Medulla oblongata (tissue), 1 donor: Measurements from ENCODE around the gene LRP10.

ENCODE experiments used
- DNase-seq: peaks from one replicate; pipeline ENCODE4 v3.0.0-alpha.2; 2015; ENCODE audit errors: extremely low spot score

Gene LRP10

DNA sequence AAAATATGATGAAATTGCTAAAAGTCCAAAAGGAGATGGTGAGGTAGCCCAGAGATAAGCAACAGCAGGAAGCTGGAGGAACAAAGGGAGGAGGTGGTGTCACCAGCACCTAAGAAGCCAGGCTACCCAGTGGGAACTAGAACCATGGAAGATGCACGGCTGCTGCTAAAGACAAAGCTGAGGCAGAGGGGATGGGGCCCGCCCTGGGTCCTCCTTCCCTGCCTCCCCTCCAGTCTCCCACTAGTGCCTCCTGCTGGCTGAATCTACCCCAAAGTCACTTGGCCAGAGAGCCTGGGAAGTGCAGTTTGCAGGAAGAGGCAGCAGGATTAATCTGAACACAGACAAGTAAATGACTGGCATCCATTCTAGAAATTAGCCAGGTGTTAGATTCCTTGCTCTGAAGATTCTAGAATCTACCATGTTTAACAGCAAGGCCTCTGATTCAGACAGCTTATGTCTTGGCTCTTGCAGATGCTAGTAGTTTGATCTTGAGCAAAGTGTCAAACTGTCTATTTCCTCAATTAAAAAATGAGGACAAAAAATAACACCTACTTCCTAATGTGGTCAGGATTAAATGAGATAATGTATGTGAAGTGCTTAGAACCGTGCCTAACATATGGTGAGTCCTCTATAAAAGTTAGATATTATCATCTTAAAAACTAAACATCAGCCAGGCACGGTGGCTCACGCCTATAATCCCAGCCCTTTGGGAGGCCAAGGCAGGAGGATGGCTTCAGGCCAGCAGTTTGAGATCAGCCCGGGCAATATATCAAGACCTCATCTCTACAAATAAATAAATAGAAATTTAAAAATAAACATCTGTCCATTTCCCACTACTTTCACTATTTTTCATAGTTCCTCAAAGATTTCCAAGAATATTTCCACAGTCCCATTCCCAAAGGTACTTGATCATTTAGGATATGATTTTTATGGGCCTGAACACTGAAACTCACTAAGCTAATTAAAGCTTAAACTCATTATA, 5.8 kb upstream of the LRP10 start:
- DNase-seq, result no peak

DNA sequence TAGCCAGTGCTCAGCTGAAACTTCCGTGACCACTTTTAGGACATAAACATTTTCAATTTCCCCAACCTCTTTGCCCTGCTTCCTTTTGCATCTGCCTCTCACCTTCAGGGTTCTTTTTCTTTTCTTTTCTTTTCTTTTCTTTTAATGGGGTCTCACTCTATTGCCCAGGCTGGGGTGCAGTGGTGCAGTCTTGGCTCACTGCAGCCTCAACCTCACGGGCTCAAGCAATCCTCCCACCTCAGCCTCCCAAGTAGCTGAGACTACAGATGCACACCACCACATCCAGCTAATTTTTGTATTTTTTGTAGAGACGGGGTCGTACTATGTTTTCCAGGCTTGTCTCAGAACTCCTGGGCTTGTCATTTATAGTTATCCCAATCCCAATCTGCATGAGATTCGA, 4.7 kb upstream of the LRP10 start:
- no peak for DNase-seq

- no peak for DNase-seq
Measured at GRCh38 chr14:22870811-22871223, 723 bp upstream of the LRP10 start.

DNA sequence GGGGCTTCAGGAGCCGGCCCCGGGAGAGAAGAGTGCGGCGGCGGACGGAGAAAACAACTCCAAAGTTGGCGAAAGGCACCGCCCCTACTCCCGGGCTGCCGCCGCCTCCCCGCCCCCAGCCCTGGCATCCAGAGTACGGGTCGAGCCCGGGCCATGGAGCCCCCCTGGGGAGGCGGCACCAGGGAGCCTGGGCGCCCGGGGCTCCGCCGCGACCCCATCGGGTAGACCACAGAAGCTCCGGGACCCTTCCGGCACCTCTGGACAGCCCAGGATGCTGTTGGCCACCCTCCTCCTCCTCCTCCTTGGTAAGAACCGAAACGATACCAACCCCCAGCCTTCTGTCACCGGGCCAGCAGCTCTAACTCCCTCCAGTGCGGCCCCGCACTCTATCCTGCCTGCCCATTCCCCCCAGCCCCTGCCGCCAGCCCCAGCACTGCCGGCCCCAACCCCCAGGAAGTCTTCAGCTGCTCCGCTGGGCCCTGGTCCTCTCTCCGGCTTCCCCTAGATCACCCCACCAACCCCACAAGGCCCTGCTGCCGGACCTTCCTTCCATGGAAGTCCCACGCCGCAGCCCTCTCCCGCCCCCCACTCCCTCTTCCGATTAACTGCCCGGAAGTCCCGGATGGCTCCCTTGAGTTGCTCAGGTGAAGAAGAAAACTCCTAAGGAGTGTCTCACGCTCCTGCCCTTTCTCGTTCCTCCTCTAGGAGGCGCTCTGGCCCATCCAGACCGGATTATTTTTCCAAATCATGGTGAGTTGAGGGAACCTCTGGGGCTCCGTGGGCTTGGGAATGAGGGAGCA, 693 bp downstream of the LRP10 start:
- DNase-seq, result peak; percentile 91

DNA sequence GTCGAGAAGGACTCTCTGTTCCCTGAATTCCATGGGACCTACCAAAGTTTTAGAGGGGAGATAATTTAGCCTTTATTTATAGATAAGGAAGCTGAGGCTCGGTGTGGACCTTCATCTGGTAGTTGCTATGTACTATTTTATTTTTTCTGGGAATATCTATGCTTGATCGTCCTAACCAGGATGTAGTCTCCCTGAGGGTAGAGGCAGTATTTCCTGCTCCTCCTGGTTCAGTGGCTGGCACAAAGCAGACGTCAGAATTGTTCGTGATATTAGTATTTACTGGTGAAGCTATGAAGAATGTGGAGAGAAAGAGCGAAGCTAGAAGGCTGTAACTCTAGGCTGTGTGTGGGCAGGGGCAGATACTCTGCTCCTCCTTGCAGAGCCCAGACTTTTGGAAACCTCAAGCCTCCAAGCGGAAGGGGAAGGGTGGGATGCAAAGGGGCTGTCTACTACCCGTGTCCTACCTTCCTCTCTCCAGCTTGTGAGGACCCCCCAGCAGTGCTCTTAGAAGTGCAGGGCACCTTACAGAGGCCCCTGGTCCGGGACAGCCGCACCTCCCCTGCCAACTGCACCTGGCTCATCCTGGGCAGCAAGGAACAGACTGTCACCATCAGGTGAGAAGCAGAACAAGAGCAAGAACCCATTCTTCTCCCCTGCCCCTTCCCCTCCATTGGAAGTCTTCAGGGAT, 1.4 kb downstream of the LRP10 start:
- no peak for DNase-seq

GRCh38 chr14:22875003-22875747, 3.6 kb downstream of the LRP10 start:
- no peak for DNase-seq

- DNase-seq, result no peak
Measured at GRCh38 chr14:22875748-22876319, 4.3 kb downstream of the LRP10 start.

DNA sequence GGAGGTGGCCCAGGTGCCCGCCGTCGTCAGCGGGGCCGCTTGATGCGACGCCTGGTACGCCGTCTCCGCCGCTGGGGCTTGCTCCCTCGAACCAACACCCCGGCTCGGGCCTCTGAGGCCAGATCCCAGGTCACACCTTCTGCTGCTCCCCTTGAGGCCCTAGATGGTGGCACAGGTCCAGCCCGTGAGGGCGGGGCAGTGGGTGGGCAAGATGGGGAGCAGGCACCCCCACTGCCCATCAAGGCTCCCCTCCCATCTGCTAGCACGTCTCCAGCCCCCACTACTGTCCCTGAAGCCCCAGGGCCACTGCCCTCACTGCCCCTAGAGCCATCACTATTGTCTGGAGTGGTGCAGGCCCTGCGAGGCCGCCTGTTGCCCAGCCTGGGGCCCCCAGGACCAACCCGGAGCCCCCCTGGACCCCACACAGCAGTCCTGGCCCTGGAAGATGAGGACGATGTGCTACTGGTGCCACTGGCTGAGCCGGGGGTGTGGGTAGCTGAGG, 5.5 kb downstream of the LRP10 start:
- no peak for DNase-seq

GRCh38 chr14:22878271-22879246, 7.0 kb downstream of the LRP10 start:
- no peak for DNase-seq

GRCh38 chr14:22882064-22882463, 10.5 kb downstream of the LRP10 start:
- DNase-seq, result no peak

DNA sequence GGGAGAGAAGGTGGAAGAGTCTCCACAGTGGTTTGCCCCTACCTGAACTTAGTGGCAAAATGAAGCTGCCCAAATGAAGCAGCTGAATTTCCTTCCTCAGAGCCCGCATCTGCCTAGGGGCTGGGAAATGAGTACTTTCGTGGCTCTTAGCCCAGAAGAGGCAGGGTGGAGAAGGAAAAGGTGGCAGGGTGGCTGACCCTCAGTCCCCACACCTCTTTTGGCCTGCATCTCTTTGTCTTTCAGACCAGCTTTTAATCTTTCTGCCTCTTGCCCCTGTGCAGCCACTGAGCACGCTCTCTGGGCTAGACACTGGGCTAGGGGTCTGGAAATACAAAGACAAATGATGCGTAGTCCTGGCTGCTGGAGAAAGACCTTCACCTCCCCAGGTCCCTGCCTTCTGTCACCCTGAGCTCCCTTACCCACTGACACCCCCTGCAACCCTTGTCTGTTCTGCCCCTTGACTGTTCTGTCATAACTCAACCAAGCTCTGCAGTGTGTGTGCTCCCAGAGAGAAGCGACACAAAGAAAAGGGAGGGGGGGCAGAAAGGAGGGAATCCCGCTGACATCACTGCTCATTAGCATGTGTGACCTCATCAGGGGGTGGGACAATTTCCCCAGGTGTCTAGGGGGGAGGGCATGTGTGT, 11.1 kb downstream of the LRP10 start:
- DNase-seq, result peak; percentile 51

DNA sequence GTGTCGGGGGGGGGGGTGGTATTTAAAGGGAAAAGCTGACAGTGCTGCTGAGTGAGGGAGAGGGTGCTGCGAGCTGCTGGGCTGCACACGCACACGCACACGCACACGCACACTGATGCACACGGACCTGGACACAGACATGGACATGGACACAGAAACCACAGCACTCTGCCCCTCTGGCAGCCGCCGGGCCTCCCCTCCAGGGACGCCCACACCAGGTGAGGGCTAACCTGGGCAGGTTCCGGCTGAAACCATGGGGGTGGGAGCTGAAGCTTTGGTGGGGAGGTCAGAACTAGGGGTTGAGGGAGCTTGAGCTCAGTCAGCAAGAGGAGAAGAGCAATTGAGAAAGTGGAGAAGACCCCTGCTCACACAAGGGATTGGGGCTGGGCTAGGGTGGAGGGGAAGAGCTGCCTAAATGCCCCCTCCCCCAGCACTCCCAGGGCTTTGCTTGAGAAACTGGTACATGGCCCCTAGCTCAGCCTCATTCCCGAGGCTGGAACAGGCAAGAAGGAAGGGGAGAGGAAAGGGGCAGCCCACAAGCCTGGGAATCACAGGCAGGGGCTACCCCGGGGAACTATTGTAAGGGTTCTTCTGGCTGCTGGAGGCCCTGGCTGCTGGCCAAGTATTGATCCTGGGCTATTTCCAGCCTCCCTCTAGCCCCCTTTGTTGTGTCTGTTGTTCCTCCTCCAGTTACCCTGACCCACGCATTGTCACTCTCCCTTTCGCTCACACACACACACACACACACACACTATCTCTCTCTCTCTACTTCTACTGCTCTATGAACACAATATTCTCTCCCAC, 11.8 kb downstream of the LRP10 start, which contains the start of gene REM2:
TSS of gene REM2 (plus strand) at position 50 of the 804 bp plus-strand sequence. CDS start at position 116, 66 bp downstream.
- DNase-seq, result no peak

GRCh38 chr14:22884076-22884737, 12.7 kb downstream of the LRP10 start:
- no peak for DNase-seq

DNA sequence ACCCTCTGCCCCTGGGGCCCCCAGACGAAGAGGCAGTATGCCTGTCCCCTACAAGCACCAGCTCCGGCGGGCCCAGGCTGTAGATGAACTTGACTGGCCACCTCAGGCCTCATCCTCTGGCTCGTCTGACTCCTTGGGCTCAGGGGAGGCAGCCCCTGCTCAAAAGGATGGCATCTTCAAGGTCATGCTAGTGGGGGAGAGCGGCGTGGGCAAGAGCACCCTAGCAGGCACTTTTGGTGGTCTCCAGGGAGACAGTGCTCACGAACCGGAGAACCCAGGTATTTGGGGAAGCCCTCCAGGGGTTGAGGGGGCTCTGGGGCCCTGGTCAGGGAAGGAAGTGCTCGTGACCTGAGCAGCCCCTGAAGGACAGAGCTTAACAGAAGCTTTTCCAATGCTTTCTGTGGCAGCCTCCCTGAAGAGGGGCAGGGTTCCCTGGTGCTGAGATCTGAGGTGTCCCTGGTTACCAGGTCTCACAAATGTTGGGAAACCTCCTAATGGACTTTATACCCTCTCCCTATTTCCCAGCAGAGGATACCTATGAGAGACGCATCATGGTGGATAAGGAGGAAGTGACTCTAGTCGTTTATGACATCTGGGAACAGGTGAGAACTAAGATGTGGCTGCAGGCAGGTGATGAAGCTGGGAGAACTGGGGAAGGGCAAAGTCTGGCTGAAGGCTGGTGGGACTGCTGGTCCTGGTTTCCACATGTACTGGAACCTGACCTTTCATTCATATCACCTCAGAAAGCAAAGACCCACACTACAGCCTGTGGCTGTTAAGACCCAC, 13.4 kb downstream of the LRP10 start:
- no peak for DNase-seq

DNA sequence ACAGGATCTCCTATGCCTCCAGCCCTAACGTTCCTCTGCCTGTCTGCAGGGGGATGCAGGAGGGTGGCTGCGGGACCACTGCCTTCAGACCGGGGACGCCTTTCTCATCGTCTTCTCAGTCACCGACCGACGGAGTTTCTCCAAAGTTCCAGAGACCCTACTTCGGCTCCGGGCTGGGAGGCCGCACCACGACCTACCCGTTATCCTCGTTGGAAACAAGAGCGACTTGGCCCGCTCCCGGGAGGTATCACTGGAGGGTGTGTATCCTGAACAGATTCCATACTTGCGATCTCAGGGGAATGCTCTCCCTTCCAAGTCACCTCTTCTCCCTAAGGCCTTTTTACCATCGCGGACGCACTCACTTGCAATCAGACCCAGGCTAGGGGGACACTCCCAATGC, 14.4 kb downstream of the LRP10 start:
- no peak for DNase-seq

GRCh38 chr14:22886500-22887259, 15.1 kb downstream of the LRP10 start:
- peak; percentile 40 for DNase-seq
